Peyer's patch (tissue), 4 donors: ENCODE data around the gene PIK3R3.

ENCODE experiments used
- POLR2A ChIP-seq, 2 donors: fragments of 450-650 bp; IDR thresholded peaks; one replicate each; pipeline ENCODE4 v1.5.1; 2017; ENCODE audit warnings: antibody characterized with exemption in 2 of 2, mild to moderate bottlenecking in 2 of 2, moderate library complexity in 2 of 2
- TF ChIP-seq, protein P1 (sequence below), 6 experiments: fragments of 450-650 bp in 4 of 6; fragments of 200-600 bp in 2 of 6; sonication (generic) in 1 of 6; IDR thresholded peaks; one replicate each; pipeline ENCODE4 v1.5.1; 2017 to 2019; ENCODE audit warnings: antibody characterized with exemption in 6 of 6, mild to moderate bottlenecking in 3 of 6, moderate library complexity in 1 of 6

DNA sequence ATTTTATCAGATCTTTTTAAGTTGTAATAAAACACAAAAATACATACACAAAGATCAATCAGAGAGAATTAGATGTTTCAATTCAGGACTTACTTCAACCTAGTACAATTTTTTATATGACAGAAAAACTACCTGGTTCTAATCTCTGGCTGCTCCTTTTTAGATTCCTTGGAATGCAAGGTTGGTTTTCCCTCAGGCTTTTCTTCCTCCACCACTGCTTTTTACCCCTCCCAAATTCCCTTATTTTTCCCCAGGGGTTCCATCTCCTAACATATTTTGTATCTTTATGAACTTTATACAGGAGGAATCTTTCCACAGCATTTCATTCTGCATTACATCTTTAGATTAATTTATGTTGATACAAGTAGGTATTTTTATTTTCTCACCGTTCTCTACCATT is 33.2 kb downstream of the PIK3R3 start:
- TF ChIP-seq, protein P1, sequence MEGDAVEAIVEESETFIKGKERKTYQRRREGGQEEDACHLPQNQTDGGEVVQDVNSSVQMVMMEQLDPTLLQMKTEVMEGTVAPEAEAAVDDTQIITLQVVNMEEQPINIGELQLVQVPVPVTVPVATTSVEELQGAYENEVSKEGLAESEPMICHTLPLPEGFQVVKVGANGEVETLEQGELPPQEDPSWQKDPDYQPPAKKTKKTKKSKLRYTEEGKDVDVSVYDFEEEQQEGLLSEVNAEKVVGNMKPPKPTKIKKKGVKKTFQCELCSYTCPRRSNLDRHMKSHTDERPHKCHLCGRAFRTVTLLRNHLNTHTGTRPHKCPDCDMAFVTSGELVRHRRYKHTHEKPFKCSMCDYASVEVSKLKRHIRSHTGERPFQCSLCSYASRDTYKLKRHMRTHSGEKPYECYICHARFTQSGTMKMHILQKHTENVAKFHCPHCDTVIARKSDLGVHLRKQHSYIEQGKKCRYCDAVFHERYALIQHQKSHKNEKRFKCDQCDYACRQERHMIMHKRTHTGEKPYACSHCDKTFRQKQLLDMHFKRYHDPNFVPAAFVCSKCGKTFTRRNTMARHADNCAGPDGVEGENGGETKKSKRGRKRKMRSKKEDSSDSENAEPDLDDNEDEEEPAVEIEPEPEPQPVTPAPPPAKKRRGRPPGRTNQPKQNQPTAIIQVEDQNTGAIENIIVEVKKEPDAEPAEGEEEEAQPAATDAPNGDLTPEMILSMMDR (IDR thresholded peaks at IDR 0.05) = no peak
- no peak for TF ChIP-seq POLR2A (IDR thresholded peaks at IDR 0.05)
